OCI-LY7 (cell line): Measurements from ENCODE around the gene LCE7A.

Experiments used
- EZH2phosphoT487 ChIP-seq: fragments of 200-600 bp; sonication (generic); IDR thresholded peaks from 2 replicates; pipeline ENCODE4 v1.6.1; 2018; ENCODE audit warnings: low read depth, borderline replicate concordance, mild to moderate bottlenecking, mixed run types, antibody characterized with exemption, low read length, moderate library complexity, mixed read lengths
- TF ChIP-seq, protein P1 (sequence below): fragments of 200-600 bp; sonication (generic); conservative IDR thresholded peaks from 2 replicates; pipeline ENCODE4 v1.5.1; 2014; ENCODE audit warnings: mild to moderate bottlenecking, antibody characterized with exemption, low read length, moderate library complexity, mixed read lengths

DNA sequence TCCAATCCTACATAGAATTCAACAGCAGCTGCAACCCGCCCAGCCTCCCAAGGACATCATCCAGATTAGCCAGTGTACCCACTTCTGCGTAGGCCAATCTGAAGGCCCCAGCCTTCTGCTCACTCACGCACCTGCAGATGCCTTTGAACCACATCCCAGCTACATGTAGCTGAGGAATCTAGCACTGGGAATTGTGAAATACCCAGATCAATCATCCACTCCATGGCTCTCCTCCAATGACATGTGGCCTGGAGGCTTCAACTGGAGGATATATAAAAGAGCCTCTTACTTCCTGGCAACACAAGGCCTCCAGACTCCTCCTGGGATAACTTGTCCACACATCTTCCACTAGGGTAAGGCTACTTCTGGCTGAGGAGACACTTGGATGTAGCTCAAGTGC, 17.2 kb upstream of the LCE7A start, which contains the start of gene LCE6A:
- TF ChIP-seq, protein P1, sequence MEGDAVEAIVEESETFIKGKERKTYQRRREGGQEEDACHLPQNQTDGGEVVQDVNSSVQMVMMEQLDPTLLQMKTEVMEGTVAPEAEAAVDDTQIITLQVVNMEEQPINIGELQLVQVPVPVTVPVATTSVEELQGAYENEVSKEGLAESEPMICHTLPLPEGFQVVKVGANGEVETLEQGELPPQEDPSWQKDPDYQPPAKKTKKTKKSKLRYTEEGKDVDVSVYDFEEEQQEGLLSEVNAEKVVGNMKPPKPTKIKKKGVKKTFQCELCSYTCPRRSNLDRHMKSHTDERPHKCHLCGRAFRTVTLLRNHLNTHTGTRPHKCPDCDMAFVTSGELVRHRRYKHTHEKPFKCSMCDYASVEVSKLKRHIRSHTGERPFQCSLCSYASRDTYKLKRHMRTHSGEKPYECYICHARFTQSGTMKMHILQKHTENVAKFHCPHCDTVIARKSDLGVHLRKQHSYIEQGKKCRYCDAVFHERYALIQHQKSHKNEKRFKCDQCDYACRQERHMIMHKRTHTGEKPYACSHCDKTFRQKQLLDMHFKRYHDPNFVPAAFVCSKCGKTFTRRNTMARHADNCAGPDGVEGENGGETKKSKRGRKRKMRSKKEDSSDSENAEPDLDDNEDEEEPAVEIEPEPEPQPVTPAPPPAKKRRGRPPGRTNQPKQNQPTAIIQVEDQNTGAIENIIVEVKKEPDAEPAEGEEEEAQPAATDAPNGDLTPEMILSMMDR, result no peak
- TF ChIP-seq EZH2phosphoT487, result no peak
